Measurements from ENCODE around the gene DCLK1.

Gene DCLK1

DNA sequence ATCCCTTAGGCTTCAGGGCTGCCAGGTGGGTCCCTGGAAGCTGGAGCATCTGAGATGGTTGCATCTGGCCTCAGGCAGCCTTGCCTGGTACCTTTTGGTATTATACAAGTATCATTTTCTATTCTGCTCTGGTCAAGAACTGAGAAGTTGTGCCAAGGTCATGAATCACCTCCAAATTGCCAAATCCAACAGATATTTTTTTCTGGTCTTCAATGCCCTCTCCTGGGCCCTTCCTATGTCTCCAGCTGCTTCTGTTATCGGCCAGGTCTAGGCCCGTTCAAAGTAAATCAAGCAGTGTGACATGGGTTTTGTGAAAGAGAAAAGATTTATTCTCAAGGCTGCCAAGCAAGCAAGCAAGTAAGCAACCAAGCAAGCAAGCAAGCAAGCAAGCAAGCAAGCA lies 383.6 kb downstream of the DCLK1 start:
- DNase-seq (ENCODE audit: low spot score): no peak

DNA sequence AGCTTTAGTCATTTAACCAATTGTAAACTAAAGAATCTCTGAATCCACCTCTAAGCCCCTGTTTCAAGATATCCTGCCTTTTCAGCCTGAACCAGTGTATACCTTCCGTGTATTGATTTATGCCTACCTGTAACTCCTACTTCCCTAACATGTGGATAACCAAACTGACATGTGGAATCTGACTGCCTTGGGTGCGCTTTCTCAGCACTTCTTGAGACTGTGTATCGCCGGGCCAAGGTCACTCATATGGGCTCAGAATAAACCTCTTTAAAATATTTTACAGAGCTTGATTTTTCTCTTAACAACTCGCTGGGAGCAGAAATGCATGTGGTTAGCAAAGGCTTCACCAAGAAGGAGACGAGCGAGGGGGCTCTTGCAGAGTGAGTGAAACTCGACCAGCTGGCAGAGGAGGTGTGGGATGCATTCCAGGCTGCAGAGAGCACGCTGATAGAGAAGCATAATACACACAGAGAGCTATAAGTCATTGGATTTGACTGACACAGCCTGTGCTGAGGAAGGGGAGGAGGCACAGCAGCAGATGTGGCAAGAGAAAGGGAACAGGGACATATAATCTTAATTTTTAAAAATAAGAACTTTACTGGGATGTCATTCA lies 386.5 kb downstream of the DCLK1 start:
- no peak for DNase-seq (ENCODE audit: low spot score)

DNA sequence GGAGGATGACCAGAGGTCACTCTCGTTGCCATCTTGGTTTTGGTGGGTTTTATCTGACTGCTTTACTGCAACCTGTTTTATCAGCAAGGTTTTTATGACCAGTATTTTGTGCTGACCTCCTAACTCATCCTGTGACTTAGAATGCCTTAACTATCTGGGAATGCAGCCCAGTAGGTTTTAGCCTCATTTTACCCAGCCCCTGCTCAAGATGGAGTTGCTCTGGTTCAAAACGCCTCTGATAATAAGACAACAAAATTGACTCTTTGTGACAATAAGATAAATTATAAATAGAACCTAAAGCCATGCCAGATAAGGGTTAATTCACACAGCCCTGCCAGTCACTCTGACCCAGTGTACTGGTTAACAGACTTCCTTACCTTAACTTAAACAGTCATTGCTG lies 387.0 kb downstream of the DCLK1 start:
- DNase-seq (ENCODE audit: low spot score): no peak

DNA sequence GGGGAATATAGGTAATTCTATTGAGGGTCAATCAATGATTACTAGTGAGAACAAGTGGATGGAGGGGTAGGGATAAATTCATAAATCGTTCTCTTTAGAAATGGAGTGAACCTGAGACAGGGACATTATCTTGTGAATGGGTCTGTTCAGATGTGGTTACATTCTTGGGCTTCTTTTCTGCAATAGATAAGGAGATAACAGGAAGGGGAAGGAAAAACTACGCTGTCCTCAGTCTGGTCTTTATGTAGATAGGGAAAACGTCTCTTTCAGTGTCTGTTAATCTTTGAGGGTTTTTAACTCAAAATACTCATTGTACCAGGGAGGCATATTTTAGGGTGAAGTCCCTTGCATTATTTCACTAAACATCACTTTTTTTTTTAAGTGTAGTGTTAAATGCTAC lies 388.0 kb downstream of the DCLK1 start:
- DNase-seq (ENCODE audit: low spot score): no peak

DNA sequence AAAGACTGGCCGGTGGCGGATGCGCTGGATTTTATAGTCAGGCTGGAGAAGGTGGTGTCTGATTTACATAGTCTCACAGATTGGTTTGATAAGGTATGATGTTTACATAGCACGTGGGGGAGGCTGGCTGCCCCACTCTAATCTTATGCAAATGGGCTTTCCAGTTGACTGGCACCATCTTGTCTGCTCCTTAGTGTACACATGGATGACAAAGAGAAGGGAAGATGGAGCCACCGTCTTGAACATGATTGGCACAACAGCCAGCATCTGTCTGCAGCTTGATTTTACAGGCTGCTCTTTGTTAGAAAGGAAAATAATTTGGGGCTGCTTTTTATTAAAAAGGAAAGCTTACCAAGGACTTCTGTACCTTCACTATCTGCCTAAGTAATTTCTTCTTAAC lies 389.5 kb downstream of the DCLK1 start:
- DNase-seq (ENCODE audit: low spot score): no peak

DNA sequence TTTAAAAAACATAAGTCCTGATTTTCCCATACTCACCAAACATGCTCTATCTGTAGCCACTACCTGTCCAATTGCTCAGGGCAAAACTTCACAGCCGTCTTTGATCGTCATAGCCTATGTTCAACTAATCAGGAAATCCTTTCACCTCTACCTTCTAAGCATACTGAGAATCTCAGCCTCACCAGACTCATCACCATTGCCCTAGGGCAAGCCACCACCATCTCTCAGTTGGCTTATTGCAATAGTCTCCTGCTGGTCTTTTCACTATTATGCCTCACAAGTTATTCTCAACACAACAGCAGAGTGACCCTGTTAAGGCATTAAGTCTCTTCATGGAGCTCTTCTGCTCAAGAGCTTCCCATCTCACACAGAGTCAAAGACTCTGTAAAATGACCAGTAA lies 394.3 kb downstream of the DCLK1 start:
- DNase-seq (ENCODE audit: low spot score): no peak

DNA sequence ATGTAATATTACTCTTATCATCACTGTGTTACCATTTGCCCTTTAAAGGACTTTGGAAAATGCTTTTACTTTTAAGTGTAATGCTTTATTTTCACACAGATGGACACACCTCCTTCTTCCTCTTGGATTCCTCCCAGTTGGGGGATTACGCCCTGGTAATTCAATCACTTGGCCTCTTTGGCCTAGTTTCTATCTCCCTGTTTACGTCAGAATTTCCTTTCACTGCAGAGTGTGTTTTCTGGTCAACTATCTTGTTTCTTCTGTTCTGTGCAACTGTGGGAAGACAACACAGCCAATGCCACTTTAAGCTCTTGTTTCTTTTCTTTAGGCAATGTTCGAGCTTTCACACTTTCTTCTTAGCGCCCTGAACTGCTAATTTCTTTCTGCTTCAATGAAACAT lies 397.4 kb downstream of the DCLK1 start:
- no peak for DNase-seq (ENCODE audit: low spot score)

DNA sequence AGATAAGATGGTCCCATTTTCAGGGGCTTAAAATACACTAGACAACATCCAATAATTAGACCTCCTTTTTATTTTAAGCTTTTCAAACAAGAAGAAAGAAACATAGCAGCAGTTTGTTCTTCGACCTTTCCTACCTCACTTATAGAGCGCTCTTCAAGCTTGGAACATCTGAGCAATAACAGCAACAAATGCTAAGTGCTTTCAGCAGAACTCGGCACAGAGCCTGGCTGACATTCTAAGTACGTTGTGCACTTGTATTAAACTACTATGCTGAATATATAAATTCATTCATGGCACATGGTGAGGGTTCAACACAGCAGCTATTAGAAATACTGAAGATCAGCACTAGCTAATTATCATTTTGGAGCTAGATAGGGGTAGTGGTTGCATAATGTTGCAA lies 398.6 kb downstream of the DCLK1 start:
- DNase-seq (ENCODE audit: low spot score): no peak

DNA sequence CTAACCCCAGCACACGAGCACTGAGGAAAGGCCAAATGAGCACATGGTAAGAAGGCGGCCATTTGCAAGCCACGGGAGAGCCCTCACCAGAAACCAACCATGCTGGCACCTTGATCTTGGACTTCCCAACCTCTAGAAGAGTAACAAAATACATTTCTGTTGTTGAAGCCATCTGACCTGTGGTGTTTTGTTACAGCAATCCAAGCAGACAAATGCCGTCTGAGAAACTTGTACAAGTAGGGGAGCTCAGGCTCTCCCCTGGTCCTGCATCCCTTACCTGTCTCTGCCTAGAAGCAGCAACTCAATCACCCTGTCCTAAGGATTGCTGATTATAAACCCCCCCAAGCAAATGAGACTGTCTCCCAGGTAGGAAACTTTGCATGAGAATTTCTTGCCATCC lies 399.7 kb downstream of the DCLK1 start:
- DNase-seq (ENCODE audit: low spot score): no peak

DNA sequence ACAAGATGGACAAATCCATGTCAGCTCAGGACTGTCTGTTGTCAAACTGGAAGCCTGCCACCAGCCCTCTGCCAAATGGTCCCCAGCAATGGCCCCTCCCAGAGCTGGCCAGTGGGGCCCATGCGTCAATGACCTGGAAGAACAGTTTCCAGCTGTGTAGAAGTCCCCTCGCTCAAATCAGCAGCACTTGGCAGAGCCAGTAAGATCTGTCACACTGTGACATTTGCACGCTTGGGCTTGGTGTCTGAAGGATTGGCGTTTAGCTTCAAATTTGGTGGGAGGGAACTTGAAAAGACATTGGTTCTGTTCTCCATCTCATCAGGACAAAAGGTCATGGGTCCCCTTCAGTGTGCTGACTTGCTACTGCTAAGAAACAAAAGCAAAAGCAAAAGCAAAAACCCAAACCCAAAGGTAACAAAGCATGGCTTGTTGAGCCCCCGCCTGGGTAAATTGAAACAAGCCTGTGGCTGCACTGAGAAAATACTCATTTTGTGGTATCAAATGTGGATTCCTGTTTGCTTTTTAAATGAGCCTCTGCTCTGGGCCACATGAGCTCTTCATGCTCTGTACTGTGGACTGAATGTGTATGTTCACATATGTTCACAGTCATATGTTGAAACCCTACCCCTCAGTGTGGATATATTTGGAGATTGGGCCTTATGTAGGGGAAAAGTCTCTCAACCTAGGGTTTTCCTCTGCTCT lies 401.1 kb downstream of the DCLK1 start:
- DNase-seq (ENCODE audit: low spot score): no peak

DNA sequence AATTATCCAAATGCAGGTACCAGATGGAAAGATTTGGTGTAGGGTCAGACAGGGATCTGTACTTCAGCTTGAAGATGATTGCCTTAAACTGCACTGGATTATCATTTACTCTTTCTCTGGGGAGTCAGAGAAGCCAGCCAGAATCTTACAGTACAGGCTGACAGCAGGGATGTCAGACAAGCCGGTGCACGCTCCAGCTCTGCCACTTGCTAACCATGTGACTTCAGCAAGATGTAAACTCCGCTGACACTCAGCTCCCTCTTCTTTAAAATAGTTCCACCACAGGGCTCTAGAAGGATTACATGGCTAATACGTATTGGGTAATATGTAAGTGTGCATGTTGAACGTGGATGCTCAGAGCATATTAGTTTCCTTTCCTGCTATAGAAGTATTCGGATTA lies 403.3 kb downstream of the DCLK1 start:
- no peak for DNase-seq (ENCODE audit: low spot score)

DNA sequence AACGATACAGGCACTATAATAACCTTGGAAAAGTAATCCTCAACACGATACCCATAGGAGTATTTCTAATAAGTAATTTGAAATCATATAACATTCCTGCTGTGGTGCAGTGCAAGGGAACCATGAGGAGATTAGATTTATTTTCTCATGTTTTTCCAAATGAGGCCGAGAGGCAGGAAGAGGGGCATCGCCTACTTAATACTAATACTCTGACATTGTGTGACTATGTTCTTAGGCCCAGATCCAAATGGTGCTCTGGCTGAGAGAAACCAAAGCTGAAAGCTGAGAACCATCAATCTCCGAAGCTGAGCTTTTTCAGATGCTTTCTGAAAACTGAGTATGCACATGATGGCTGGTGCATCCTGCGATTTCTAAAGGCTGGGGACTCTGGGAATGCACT lies 406.7 kb downstream of the DCLK1 start:
- peak; percentile 16 for DNase-seq (ENCODE audit: low spot score)

DNA sequence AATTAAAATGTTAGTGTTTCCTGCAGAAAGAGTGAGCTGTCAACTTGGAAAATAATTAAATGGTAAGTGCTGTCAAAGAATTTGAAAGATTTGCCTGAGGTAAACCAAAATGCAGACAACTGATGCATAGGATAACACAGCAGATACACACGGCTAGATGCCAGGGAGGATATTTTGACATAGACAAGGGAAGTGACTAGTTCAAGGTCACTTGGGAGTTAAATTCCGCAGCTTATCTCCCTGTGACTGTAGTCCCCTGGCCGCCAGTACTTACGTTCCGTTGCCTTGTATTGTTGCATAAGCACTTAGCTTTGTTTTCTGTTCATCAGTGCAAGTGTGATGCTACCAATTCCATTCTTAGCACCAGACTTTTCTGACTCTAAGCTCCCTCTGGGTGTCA lies 407.4 kb downstream of the DCLK1 start:
- DNase-seq (ENCODE audit: low spot score): peak; percentile 73

DNA sequence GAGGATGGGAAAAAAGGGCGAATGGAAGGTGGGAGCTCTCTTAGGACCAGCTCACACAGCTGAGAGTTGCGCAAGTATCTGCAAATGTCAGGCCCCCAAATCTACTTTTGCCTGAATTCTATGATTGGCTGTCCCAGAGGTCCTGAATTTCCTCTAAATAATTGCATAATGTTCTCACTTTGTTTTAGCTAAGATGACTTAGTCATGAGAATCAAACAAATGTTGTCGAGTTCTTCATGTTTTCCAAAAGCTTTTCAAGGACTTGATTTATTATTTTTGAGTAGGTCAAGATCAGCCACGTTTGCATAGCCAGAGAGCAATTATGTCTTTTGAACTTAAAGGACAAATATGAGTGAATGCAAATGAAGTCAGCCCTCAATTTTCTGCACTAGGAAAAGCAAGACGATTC lies 408.1 kb downstream of the DCLK1 start:
- DNase-seq (ENCODE audit: low spot score): peak; percentile 46

DNA sequence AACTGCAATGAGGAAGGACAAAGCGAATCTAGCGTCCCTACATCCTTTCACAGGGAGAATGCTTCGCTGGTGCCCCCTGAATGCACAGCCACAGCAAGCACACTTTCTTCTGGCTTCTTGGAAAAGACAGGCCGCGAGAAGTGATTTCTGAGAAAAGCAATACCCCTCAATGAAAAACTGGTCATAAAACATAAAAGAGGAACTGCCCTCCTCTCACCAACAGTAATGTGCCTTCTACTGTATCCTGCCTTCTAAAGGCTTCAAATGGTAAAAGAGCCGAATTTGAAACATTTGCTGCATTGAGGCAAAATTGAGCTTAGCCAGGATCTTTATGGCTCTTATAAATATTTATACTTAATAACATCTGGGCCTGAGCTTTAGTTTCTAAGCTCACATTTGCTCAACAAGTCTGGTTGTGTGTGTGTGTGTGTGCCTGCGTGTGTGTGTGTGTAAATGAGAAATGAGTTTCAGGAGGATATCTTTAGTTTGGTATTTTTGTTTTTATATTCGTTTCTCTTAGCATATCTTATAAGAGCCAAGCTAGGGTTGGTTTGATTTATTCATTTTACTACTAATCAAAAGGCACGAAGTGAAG lies 408.6 kb downstream of the DCLK1 start:
- no peak for DNase-seq (ENCODE audit: low spot score)

DNA sequence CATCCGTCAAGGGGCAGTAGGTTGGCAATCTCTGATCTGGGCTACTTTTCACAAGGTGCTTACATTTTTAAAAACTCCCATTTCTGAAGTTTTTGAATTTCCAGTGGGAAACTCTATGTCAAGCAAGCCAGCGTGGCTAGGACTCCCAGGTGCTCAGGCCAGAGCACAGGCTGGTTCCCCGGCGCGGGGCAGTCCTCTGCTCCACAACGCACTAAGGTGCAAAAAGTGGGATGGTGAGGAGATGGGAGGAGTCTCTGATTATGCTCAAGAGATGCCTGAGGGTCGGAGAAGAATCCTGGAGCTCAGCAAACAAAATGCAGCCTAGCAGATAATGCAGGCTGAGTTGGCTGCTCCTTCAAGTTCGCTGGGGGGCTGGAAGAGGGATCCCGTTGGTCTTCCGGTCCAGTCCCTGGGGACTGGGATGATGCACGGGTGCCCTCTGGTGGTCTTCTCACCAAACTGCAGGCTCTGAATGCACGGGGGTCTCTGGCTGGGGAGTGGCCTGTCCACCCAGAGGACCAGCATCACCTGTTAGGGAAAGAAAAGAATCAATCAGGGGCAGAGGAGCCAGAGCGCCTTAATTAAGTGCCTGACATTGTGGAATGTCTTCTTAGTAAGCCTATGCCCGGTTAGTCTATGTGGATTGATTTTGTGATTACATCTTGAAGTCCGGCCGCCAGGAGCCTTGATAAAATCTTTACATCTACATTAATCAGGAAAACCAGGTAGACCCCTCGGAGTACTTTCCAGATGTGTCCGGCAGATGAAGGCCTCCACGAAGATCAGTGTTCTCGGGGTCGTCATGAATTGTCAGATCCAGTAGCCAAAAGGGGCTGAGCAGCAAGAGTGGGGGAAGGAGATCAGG lies 410.3 kb downstream of the DCLK1 start:
- peak; percentile 78 for DNase-seq (ENCODE audit: low spot score)

DNA sequence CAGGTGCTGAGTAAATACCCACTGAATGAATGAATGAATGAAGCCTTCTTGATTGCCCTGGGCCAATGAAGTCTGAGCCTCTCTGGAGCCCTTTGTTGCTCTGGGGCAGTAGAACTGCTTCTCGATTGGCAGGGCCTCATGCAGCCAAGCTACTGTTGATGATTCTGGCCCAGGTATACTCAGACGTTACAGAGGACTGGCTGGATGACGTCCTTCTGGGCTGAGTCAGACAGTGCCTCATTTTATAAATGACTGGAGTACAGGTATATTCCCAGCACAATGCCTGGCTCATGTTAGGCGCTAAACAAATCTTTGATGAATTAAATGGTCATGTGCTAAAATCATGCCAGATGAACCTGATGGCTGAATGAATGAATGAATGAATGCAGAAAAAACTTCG lies 410.9 kb downstream of the DCLK1 start:
- no peak for DNase-seq (ENCODE audit: low spot score)
